HepG2 (cell line): ENCODE measurements around the gene STYX. TPM values are rescaled to one million over a fixed set of nuclear protein-coding genes. Genes with fewer than 3 reads are reported as not detected.

Experiments
- EEA1 ChIP-seq: sonication (generic); formaldehyde crosslinking; IDR thresholded peaks from 2 replicates; pipeline ENCODE4 v1.5.1; 2020; ENCODE audit warnings: mild to moderate bottlenecking, missing genetic modification reagents, borderline replicate concordance
- ELF1 ChIP-seq: sonication (generic); formaldehyde crosslinking; IDR thresholded peaks from 2 replicates; pipeline ENCODE4 v1.4.0; 2020; ENCODE audit warnings: missing genetic modification reagents
- FOXA3 ChIP-seq: IDR thresholded peaks from 2 replicates; pipeline ENCODE4 v1.6.1; 2016; ENCODE audit warnings: missing genetic modification reagents, missing compliant biosample characterization
- FOXJ3 ChIP-seq: sonication (generic); formaldehyde crosslinking; IDR thresholded peaks from 2 replicates; pipeline ENCODE4 v1.4.0; 2020; ENCODE audit warnings: missing genetic modification reagents, mild to moderate bottlenecking, borderline replicate concordance
- KMT2A ChIP-seq: sonication (generic); formaldehyde crosslinking; IDR thresholded peaks from 2 replicates; pipeline ENCODE4 v1.4.0; 2020; ENCODE audit warnings: missing genetic modification reagents
- MAFF ChIP-seq: IDR thresholded peaks from 2 replicates; pipeline ENCODE4 v1.6.1; 2011; ENCODE audit warnings: low read depth, low read length, improper control_type of control experiment
- MEF2D ChIP-seq: sonication (generic); formaldehyde crosslinking; IDR thresholded peaks from 2 replicates; pipeline ENCODE4 v1.5.1; 2020; ENCODE audit warnings: mild to moderate bottlenecking, missing genetic modification reagents
- MEIS2 ChIP-seq: sonication (generic); formaldehyde crosslinking; IDR thresholded peaks from 2 replicates; pipeline ENCODE4 v1.9.0; 2021; ENCODE audit warnings: mild to moderate bottlenecking, missing genetic modification reagents
- NBN ChIP-seq: fragments of 450-650 bp; conservative IDR thresholded peaks from 2 replicates; pipeline ENCODE4 v1.6.1; 2017
- NFE2 ChIP-seq: sonication (generic); formaldehyde crosslinking; IDR thresholded peaks from 2 replicates; pipeline ENCODE4 v1.4.0; 2020; ENCODE audit warnings: missing genetic modification reagents
- PLRG1 ChIP-seq: fragments of 450-650 bp; conservative IDR thresholded peaks from 2 replicates; pipeline ENCODE4 v1.6.1; 2016
- SMAD9 ChIP-seq: sonication (generic); formaldehyde crosslinking; IDR thresholded peaks from 2 replicates; pipeline ENCODE4 v1.5.1; 2020; ENCODE audit warnings: mild to moderate bottlenecking, missing genetic modification reagents
- TEAD3 ChIP-seq: optimal IDR thresholded peaks from 2 replicates; pipeline ENCODE3; 2016; ENCODE audit warnings: borderline replicate concordance
- TMF1 ChIP-seq: sonication (generic); formaldehyde crosslinking; IDR thresholded peaks from 2 replicates; pipeline ENCODE4 v1.8.1; 2022; ENCODE audit warnings: low read depth, missing genetic modification reagents
- YEATS2 ChIP-seq: sonication (generic); formaldehyde crosslinking; IDR thresholded peaks from 2 replicates; pipeline ENCODE4 v1.4.0; 2020; ENCODE audit warnings: missing genetic modification reagents, borderline replicate concordance
- ZNF12 ChIP-seq: sonication (generic); formaldehyde crosslinking; IDR thresholded peaks from 2 replicates; pipeline ENCODE4 v1.5.0; 2020; ENCODE audit warnings: missing genetic modification reagents
- ZNF547 ChIP-seq: sonication (generic); formaldehyde crosslinking; IDR thresholded peaks from 2 replicates; pipeline ENCODE4 v1.5.1; 2020; ENCODE audit warnings: mild to moderate bottlenecking, missing genetic modification reagents
- ZNF572 ChIP-seq: sonication (generic); formaldehyde crosslinking; IDR thresholded peaks from 2 replicates; pipeline ENCODE4 v1.5.1; 2020; ENCODE audit warnings: mild to moderate bottlenecking, missing genetic modification reagents
- ZNF672 ChIP-seq: sonication (generic); formaldehyde crosslinking; IDR thresholded peaks from 2 replicates; pipeline ENCODE4 v1.8.1; 2022; ENCODE audit warnings: missing genetic modification reagents
- ZNF674 ChIP-seq: sonication (generic); formaldehyde crosslinking; IDR thresholded peaks from 2 replicates; pipeline ENCODE4 v1.5.0; 2020; ENCODE audit warnings: low read depth, mild to moderate bottlenecking, missing genetic modification reagents
- ZSCAN9 ChIP-seq: IDR thresholded peaks from 2 replicates; pipeline ENCODE4 v1.6.1; 2016; ENCODE audit warnings: borderline replicate concordance
- polyA plus RNA-seq, 8 experiments: library from polyadenylated mRNA; depleted of rRNA in 3 of 8; stranded (reverse) in 7 of 8; unstranded in 1 of 8; fragments of >200 nt; fragmentation: Illumina TruSeq in 4 of 8; extraction: Trizol in 4 of 8; gene quantifications; 2 replicates each; pipeline versions ENCODE4 v1.2.1 to v1.2.3, GENCODE V29; 2011 to 2016; ENCODE audit warnings: low read depth in 4 of 8, missing spikeins in 1 of 8, mixed read lengths in 1 of 8; ENCODE audit not compliant: insufficient read depth in 1 of 8
- total RNA-seq, 5 experiments: library from RNA; depleted of rRNA; stranded (reverse); fragments of >200 nt; fragmentation: Illumina TruSeq; extraction: Trizol; gene quantifications; 2 replicates each; pipeline ENCODE4 v1.2.3, GENCODE V29; 2016; ENCODE audit warnings: low read depth in 1 of 5
- TF ChIP-seq, protein P1 (sequence below): sonication (generic); formaldehyde crosslinking; IDR thresholded peaks from 2 replicates; pipeline ENCODE4 v1.5.1; 2020; ENCODE audit warnings: missing genetic modification reagents, mild to moderate bottlenecking, borderline replicate concordance
- TF ChIP-seq, protein P2 (sequence below): sonication (generic); formaldehyde crosslinking; IDR thresholded peaks from 2 replicates; pipeline ENCODE4 v1.5.0; 2020; ENCODE audit warnings: missing genetic modification reagents, mild to moderate bottlenecking, borderline replicate concordance
- TF ChIP-seq, protein P3 (sequence below): sonication (generic); formaldehyde crosslinking; conservative IDR thresholded peaks from 2 replicates; pipeline ENCODE4 v1.4.0; 2020; ENCODE audit warnings: missing genetic modification reagents
- TF ChIP-seq, protein P4 (sequence below): sonication (generic); formaldehyde crosslinking; IDR thresholded peaks from 2 replicates; pipeline ENCODE4 v1.8.1; 2023; ENCODE audit warnings: mild to moderate bottlenecking, moderate library complexity, missing genetic modification reagents
- TF ChIP-seq, protein P5 (sequence below): sonication (generic); formaldehyde crosslinking; IDR thresholded peaks from 2 replicates; pipeline ENCODE4 v1.5.0; 2020; ENCODE audit warnings: missing genetic modification reagents
- TF ChIP-seq, protein P6 (sequence below): IDR thresholded peaks from 2 replicates; pipeline ENCODE4 v1.6.1; 2018; ENCODE audit warnings: missing genetic modification reagents

Gene STYX
- total and polyA plus RNA-seq, 2 of the 13 experiments (the other 11 are each of a cell fraction or from before 2014, with no cell fraction given) = 6.6 to 10.9 TPM

DNA sequence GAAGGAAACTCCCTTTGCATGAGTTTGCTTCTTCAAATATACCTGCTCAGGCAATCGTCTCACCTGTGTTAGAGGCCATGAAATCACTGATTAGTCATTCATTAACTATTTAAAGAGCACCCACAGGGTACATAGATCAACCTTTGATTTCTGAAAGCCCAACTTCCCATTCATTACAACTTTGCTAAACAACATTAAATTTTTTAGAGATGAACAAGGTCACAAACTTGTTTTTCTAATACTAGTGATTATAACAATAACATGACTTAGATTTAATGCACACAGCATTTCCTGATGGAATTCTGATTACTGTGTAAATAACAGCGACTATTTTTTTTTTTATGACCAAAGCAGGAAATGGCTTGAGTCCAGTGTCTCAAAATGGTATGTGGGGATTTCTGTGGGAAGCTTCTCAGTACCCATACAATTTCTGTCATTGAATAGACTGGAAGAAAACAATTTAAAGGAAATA is 29.2 kb upstream of the STYX start (continued):
- TF ChIP-seq, protein P1, sequence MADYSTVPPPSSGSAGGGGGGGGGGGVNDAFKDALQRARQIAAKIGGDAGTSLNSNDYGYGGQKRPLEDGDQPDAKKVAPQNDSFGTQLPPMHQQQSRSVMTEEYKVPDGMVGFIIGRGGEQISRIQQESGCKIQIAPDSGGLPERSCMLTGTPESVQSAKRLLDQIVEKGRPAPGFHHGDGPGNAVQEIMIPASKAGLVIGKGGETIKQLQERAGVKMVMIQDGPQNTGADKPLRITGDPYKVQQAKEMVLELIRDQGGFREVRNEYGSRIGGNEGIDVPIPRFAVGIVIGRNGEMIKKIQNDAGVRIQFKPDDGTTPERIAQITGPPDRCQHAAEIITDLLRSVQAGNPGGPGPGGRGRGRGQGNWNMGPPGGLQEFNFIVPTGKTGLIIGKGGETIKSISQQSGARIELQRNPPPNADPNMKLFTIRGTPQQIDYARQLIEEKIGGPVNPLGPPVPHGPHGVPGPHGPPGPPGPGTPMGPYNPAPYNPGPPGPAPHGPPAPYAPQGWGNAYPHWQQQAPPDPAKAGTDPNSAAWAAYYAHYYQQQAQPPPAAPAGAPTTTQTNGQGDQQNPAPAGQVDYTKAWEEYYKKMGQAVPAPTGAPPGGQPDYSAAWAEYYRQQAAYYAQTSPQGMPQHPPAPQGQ (CRISPR knock-in tag) = no peak
- no peak for TF ChIP-seq FOXJ3 (CRISPR knock-in tag)
- TF ChIP-seq ZNF547 (CRISPR knock-in tag) = no peak
- TF ChIP-seq ZSCAN9 (CRISPR knock-in tag) = peak; percentile 17; the same call in 1 of the 2 replicates
- TF ChIP-seq EEA1 (CRISPR knock-in tag) = no peak
- TF ChIP-seq KMT2A (CRISPR knock-in tag) = no peak
- TF ChIP-seq SMAD9 = no peak
- no peak for TF ChIP-seq MAFF
- no peak for TF ChIP-seq TEAD3
- no peak for TF ChIP-seq YEATS2
- TF ChIP-seq NFE2 (CRISPR knock-in tag) = no peak
- TF ChIP-seq PLRG1 = no peak
- TF ChIP-seq ZNF674 (CRISPR knock-in tag) = no peak
- TF ChIP-seq, protein P2, sequence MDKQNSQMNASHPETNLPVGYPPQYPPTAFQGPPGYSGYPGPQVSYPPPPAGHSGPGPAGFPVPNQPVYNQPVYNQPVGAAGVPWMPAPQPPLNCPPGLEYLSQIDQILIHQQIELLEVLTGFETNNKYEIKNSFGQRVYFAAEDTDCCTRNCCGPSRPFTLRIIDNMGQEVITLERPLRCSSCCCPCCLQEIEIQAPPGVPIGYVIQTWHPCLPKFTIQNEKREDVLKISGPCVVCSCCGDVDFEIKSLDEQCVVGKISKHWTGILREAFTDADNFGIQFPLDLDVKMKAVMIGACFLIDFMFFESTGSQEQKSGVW (CRISPR knock-in tag) = no peak
- peak; percentile 58 for TF ChIP-seq FOXA3 (CRISPR knock-in tag)
- TF ChIP-seq, protein P3, sequence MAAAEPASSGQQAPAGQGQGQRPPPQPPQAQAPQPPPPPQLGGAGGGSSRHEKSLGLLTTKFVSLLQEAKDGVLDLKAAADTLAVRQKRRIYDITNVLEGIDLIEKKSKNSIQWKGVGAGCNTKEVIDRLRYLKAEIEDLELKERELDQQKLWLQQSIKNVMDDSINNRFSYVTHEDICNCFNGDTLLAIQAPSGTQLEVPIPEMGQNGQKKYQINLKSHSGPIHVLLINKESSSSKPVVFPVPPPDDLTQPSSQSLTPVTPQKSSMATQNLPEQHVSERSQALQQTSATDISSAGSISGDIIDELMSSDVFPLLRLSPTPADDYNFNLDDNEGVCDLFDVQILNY (CRISPR knock-in tag) = no peak
- TF ChIP-seq, protein P4, sequence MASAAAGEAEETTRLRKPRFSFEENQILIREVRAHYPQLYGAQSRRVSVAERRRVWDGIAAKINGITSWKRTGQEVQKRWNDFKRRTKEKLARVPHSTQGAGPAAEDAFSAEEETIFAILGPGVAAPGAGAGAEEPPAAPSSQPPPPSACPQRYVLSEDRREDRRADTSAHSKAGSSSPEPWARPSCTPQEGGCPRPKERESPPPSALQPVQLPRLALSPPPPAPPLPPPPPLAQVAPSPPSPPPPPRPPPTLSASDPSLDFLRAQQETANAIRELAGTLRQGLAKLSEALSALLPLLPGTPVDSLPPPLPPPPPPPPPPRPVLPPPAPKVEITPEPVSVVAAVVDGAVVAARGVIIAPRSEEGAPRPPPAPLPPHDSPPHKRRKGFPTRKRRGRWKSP (CRISPR knock-in tag) = no peak
- TF ChIP-seq ELF1 = peak; percentile 32; the same call in 1 of the 2 replicates
- TF ChIP-seq ZNF672 = no peak
- TF ChIP-seq MEIS2 (CRISPR knock-in tag) = no peak
- TF ChIP-seq, protein P5, sequence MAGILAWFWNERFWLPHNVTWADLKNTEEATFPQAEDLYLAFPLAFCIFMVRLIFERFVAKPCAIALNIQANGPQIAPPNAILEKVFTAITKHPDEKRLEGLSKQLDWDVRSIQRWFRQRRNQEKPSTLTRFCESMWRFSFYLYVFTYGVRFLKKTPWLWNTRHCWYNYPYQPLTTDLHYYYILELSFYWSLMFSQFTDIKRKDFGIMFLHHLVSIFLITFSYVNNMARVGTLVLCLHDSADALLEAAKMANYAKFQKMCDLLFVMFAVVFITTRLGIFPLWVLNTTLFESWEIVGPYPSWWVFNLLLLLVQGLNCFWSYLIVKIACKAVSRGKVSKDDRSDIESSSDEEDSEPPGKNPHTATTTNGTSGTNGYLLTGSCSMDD (CRISPR knock-in tag) = no peak
- no peak for TF ChIP-seq ZNF12 (CRISPR knock-in tag)
- TF ChIP-seq, protein P6, sequence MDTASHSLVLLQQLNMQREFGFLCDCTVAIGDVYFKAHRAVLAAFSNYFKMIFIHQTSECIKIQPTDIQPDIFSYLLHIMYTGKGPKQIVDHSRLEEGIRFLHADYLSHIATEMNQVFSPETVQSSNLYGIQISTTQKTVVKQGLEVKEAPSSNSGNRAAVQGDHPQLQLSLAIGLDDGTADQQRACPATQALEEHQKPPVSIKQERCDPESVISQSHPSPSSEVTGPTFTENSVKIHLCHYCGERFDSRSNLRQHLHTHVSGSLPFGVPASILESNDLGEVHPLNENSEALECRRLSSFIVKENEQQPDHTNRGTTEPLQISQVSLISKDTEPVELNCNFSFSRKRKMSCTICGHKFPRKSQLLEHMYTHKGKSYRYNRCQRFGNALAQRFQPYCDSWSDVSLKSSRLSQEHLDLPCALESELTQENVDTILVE (CRISPR knock-in tag) = 0 out of 2 replicates have a peak, but pooled peaks have one; percentile 35
- TF ChIP-seq TMF1 = no peak
- TF ChIP-seq MEF2D (CRISPR knock-in tag) = no peak
- TF ChIP-seq NBN = no peak
- TF ChIP-seq ZNF572 (CRISPR knock-in tag) = no peak
